Kidney glomerular epithelial cell (primary cell): ENCODE data around the gene CRHR1.
A peak's percentile ranks its signal among the peaks of the same experiment; 100 is the strongest.

ENCODE experiments used
- DNase-seq: peaks from one replicate; lab custom pipeline; 2025; lab: John Stamatoyannopoulos, UW

Gene CRHR1

DNA sequence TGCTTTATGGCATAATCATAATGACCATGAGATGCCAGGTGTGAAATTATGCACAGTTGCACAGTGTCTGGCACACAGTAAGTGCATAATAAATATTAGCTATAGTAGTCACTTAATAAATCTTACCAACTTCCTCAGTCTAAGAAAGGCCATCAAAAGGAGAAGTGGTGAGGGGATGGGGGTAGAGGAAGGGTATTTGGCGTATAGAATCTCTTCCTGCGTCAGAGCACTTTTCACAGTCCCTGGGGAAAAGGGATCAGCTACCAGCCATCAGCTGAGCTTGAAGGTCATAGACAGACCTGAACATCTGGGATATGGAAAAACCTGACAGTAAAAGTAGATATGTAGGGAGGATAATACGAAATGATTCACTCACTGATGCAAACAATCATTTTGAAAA lies 5.8 kb downstream of the CRHR1 start:
- no peak for DNase-seq

DNA sequence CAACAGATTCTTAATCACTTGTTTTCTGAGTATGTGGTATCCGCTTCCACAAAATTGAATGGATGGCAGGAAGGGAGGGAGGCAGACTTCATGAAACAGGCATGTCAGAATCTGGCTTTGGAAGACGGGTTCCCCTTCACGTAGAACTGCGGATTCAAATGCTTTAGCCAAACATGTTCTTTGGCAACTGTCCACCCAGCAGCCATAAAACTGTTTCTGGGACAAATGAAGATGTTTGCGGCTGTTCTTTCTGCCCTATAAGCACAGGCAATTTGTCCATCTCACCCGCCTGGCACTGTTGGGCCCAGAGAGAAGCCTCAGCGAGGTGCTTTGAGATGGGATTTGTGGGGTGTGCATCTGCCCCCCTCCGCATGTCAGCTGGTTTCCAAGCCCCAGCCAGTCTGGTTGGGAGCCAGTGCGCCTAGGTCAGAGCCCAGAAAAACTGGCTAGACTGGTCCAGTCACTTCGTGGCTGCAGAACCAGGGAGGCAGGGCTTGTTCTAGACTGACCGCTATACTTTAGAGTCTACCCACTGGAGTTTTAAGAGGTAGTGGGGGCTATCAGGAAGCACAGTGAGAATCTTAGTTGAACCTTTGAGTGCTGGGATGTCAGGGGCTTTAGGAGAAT lies 6.3 kb downstream of the CRHR1 start:
- no peak for DNase-seq

DNA sequence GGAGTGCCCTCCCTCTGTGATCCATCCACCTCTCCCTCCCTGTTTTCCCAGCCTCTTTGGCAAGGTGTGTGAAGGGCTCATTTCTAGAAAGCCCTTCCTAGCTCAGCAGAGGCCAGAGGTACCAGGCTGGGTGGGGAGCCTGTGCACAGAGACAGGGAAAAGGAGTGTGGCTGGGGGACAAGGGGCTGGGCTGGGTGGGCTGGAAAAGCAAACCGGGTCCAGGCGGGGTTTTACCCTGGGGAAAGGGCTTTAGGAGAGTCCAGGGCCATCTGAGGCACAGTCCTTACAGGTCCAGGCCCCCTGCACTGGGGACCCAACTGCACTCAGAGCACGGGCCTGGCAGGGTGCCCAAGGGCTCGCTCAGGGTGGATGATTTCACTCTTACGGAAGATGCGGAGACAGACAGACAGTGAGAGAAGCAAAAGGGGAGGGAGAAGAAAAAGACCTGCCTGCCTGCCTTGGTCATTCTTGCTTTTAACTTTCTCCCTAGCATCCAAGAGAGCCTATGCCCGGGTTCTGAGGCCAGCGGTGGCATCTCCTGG lies 7.0 kb downstream of the CRHR1 start:
- DNase-seq: no peak

DNA sequence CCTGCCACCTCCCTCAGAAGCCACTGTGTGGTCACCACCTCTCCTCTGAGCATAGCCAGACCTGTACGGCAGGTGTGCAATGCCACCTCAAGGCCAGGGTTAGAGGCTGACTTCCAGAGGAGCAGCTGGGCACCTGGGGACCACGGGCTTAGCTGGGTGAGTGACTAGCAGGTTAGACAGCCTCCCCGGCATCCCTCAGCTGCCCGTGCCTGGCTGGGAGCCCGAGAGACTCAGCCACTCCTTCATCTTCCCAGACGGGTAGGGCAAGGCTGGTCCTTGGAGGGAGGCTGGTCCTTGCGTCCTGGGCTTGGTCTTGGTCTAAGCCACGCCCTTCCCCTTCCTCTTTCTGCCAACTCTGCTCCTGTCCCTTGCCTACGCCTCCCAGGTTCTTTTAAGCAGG lies 7.8 kb downstream of the CRHR1 start:
- DNase-seq: no peak

DNA sequence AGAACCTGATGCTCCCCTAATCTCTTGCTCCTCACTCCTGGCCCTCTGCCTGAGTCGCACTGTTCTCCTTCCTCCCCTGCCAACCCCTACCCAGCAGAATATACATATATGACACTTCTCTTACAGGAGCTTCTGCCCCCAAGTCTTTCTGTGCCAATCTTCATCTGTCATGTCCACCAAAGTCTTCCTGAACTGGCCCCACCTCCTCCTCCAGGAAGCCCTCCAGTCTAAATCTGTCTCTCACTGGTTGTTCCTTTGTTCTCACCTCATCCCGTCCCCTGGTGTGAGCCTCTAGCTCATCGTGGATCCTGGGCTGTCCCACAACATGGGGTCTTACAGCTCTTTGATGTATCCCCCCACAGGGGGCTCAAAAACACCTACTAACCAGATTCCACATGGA lies 8.3 kb downstream of the CRHR1 start:
- DNase-seq: no peak

DNA sequence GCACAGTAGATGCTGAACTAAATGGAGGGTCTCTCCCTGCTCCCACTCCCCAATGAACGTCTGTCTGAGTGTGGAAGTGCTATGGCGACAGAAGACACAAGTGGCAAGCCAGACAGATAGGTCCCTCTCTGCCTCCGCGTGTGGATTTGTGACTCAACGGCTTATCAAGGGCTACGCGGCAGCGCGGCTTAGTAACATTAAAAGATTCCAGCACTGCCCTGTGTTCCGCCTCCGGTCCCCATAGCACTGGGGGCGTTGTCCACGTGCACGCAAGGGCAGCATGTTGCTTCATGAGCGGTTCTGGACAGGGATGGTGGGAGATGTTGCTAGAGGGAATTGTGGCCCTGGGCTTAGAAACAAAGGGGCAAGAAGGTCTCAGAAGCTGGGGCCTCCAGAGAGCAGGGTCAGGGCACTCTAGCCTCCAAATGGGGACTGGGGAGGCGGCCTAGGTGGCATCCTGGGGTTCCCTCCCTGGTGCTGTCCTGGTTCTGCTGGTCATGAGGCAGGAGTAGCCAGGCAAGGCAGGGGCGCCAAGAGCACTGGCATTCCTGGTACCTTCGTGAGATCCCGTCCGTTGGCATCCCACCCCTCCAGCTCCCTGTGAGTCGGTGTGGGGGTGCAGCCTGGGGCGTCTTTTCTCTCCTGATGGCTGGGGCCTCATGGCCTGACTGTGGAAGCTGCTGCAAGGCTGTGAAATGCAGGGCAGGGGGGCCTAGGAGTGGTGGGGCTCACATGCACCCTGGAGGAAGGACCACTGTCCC lies 9.1 kb downstream of the CRHR1 start:
- DNase-seq: no peak

DNA sequence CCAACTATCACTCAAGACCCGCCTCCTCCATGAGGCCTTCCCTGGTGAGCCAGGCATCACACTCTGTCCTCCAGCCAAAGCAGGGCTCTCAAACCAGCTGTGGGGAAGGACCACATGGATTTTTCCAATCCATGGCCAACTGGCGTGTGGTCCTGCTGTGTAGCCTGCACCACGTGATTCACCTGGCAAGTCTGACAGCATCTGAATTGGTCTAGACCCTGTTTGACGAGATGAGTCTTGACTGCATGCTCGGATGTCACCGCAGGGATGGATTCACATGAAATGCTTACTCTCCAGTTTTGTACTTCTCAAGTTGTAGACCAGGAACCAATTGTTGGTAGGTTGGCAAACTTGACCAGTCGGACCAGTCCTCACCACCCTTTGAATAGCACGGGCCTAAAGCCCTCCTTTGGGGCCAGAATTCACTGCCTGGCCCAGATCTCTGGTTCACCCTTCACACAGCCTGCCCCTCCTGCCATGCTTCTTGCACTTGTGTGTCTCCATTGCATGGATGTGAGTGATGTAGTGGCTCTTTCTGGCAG lies 9.9 kb downstream of the CRHR1 start:
- DNase-seq: no peak

DNA sequence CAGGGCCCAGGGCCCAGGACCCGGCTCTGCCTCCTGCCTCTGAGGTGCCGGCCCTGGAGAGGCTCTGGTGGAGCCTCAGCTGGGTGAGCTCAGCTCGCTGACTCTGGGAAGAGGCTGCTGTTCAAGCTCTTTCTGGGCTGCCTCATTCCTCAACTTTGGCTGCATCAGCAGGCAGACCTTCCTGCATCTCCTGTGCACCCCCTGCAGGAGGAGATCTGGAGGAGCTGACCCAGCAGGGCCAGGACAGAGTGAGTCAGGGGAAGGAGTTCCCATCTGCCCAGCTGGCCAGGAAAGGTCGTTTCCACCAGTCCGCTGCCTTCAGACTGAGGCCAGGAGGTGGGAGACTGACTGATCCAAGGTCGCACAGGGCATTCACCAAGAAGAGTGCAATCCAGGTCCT lies 10.7 kb downstream of the CRHR1 start:
- DNase-seq: no peak

DNA sequence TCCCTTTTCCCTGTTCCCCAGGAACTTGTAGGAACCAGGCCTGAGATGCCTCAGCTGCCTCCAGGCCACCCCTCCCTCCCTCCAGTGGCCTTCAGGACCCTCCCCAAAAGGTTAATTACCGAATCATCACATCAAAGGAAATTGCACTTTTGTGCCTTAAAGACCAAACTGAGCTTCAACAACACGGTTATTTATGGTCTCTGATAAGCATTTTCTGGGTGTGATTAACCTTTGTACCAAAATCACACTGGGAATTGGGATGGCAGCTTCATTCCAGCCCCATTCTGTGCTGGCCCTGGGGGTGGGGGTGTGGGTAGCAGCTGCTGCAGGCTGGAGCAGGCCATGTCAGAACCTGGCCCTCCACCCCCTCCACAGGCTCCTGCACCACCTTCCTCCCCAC lies 16.7 kb downstream of the CRHR1 start:
- no peak for DNase-seq

DNA sequence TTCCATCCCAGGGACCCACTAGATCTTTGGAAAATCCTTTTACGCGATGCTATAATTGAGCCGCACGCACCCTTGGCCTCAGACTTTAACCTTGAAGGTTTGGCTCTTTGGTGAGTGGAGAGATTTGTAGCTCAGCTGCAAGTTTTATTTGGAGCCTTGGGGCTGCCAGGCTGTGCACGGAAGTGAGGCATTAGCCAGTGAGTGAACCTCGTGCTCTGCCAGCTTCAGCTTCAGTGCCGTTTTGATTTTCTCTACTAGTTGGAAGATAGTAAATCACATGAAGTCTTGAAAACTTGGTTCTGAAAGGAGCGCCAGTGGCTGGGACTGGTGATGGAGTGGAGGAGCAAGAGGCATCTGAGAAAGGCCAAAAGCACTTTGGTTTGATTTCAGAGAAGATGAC lies 17.3 kb downstream of the CRHR1 start:
- no peak for DNase-seq

DNA sequence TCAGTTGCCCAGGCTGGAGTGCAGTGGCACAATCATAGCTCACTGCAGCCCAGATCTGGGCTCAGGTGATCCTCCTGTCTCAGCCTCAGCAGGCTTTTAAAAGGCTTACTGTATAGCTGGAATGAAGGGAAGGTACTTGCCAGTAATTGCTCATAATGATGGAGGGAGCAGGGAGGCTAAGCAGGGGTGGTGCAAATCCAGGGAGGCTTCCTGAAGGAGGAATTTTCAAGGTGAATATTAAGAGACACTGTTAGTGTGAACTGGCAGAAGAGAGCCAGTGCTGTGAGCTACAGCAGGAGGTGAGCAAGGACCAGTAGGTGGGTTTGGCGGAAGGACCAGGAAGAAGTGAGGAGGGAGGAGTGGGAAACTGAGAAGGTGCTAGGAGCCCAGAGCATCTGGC lies 24.7 kb downstream of the CRHR1 start:
- DNase-seq: no peak

DNA sequence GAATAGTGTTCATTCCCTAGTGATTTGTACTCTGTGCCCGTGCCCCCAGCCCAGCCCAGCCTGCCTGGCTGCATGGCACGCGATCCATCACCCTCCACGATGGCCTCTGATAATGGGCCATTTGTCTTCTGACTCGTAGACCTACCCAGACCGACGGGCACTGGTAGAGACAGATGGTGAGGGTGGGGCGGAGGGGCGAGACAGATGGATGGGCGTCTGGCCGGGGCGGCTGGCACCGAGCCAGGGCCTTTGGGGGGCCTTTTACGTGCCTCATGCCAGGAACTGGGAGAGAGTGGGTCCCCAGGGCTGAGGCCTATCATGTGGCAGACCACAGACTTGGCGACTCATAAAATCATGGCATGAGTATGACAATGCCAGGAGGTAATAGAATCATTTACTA lies 25.4 kb downstream of the CRHR1 start:
- peak; percentile 0 for DNase-seq

DNA sequence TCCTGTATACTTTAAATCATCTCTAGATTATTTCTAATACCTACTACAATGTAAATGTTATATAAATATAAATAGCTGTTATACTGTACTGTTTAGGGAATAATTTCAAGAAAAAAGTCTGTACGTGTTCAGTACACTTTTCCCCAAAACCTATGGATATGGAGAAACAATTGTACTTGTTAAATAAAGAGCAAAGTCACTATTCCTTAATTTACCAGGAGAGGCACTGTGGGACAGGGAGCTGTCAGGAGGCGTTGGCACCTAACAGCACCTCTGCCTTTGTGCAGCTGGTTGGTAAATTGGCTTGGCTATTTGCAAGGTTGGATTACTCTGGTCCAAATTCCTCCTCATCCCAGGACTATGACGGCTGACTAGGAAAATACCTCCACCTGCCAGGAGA lies 28.0 kb downstream of the CRHR1 start:
- no peak for DNase-seq

DNA sequence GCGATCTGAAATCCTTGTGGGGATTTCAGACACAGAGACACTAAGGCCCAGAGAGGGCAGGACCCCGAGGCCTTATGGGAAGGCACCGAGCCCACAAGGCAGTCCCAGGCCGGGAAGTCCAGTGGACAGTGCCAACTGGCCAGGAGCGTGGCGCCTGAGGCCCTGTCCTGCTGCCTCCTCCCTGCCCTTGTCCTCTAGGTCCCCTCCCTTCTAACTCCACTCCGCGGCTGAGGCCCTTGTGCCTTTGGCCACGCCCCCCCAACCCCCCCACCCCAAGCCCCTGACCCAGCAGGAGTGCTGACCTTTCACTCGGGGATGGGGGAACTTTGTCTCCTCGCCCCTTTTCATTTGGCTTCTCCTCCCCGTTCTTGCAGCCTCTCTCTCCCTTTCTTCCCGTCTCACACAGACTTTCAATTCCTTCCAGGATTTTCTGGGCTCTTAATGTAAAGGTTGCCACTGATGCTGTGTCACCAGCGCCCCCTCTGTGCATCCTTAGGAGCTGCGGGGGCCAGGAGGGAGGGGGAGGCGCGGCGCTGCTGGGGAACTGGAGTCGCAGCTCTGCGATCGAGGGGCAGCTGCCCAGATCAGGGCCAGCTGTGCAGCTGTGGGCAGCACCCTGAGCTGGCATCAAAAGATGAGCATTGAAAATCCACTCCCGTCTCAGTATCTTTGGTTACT lies 29.1 kb downstream of the CRHR1 start:
- DNase-seq: no peak

DNA sequence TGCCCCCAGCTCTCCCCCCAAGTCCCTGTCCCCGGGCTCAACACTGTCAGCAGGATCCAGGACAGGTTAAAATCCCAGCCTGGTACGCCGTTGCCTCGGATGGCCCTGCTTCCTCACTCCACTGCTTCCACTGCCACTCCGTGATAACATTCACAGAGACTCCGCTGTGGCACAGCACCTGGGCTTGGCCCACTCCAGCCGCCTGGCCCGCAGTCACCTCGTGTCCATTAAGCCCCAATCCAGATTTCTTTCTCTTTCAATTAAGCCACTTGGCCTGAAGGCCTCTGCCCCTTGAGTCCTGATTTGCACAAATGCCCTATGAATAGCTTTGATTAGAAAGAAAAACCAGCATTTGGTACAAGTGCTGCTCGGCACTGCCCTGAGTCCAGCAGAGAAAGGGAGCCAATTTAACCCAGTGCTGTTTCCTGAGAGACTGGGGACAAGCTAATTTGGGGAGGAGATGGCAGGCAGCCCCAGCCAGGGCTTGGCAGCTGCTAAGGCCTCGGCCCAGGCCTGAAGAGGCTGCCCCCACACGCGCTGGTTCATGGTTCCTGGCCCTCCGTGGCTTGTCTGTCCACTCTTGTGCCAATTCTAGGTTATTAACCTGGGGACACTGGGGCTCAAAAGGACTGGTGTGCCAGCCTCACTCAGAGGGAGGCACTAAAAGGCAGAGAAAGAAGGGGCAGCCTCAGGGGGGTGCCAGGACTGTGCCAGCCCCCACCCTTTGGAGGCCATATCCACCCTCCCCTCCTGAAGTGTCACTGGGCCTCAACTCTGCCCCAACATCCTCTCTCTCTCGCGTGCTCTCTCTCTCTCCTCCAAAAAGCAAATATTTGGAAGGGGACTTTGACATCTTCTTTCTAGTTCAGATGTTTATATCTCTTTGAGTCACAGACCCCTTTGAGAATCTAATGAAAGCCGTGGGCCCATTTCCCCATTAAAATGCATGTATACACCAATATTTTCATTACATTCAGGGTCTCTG lies 30.8 kb downstream of the CRHR1 start:
- no peak for DNase-seq

DNA sequence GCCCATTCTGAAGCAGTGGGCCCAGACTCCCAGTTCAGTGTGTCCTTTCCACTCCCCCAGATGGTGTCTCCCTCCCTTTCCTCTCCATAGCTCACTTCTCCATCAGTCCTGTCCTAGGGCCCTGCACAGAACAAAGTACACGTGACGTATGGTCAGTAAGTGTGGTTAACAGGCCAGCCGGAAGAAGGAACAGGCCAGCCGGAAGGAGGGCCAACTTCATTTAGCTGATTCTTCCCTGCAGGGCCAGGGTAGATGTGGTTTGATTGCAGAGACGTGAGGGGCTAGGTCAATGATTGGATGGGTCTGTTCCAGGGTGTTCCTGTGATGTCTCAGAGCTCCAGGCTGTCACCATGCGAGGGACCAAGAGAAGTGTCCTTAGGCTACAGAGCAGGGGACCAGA lies 31.6 kb downstream of the CRHR1 start:
- no peak for DNase-seq

DNA sequence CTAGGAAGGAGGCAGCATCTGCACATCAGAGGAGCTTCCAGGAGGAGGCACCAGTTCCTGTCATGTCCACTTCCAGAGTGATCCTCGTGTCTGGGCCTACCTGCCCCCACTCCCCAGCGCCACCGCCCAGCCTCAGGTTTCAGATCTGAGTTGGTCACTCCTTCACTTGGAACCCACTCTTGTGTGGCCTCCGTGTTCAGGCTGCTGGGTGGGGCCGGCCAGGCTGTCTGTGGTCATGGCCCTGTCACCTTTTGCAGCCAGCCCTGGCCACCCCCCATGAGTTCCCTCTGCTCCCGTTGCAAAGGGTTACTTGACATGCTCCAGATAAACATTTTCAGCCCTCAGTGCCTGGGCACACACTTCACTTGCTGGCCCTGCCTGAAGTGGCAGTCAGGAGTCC lies 33.9 kb downstream of the CRHR1 start:
- no peak for DNase-seq

DNA sequence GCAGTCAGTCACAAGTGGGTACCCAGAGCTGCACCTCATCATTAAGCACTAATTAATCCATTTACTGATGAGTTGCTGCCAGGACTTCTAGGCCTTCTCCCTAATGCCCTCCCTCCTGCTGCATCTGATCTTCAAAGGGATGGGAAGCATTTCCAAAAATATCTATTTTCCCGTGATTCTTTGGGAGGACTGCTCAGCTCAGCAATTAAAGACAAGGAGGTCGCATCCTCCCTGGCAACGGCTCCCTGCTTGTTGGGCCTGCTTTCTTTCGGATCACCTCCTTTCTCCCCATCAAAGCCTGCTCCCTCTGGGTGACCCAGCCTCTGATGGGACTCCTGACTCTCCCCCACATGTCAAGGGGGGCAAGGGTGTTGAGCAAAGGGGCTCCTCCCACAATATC lies 34.6 kb downstream of the CRHR1 start:
- DNase-seq: no peak

DNA sequence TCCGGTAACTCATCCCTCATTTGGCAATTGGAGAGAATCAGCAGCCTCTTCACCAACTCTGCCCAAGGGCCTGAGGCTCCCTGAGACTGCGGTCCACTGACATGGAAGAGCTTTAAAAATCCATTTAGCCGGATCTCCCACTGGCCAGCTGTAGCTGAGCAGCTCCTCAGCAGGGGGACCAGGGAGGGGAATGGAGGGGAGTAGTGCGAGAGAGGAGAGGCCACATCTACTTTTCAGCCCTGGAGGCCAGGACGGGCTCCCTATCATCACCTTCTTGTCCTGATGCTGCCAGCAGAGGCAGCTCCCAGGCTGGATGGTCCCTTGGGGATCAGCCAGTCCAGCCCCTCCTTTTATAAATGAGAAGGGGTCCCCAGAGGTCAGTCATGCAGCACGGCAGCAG lies 35.5 kb downstream of the CRHR1 start:
- no peak for DNase-seq

DNA sequence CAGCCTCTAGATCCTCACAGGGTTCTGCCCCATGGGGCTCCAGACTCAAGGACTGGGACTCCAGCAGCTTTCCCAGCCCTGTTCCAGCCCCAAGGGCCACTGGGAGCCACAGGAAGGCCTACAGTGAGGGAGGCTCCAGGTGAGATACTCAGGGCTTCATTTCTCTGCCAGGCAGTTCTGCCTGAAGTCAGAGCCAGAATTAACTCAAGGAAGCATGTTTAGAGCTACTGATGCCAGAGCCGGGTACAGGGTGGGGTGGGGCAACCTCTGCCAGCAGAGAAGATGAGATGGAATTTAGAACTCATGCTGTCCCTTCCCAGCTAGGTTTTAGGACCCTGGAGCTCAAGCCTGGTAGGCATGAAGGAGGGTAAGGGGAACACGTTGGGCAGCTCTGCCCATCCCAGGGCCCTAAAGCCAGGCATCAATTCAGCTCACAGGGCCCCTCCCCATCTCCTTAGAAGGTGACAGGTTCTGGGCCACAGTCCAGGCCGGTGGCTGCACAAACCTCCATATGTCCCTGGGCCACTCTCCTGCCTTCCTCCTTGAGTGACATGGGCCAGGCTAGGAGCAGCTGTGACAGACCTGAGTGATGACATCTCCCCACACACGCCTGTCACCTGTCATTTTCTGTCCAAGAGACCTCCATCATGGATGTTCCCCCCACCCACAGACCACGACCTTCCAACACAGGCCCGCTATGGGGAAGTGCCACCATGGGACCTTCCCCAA lies 36.1 kb downstream of the CRHR1 start:
- no peak for DNase-seq

DNA sequence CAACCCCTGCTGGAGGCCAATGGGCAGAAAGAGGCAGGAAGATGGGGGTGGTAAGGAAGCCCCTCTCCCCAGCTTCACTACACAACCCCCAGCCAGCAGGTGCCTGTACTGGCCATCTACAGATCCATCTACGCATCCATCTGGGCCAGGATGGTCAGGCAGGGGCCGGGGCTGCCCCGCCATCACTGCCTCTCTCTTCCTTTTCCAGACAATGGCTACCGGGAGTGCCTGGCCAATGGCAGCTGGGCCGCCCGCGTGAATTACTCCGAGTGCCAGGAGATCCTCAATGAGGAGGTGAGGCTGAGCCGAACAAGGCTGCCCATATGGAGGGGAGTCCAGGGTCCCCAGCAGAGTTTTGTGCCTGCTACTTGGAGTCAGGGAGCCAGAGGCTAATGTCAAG lies 37.0 kb downstream of the CRHR1 start:
- no peak for DNase-seq
